Stimulated activated CD4-positive, alpha-beta T cell treated with anti-CD3 and anti-CD28 coated beads, TNF-alpha, amount 100 ng/mL, for 1 hour (primary cell): ENCODE results near the gene LMO3.
"Not testable (repeated sequence)": the region's sequence is repeated elsewhere in the genome, so short reads cannot be mapped to it uniquely, and the experiment has no call there.

Experiments used
- DNase-seq, 3 donors: peaks; one replicate each; pipeline ENCODE4 v3.0.0-alpha.2; 2020; ENCODE audit warnings: low read depth in 3 of 3, low spot score in 1 of 3

The LMO3 gene

GRCh38 chr12:16553457-16553856 is 52.5 kb downstream of the LMO3 start:
- DNase-seq, result no peak

- no peak for DNase-seq
Measured at GRCh38 chr12:16552301-16552700, 53.7 kb downstream of the LMO3 start.

GRCh38 chr12:16545836-16546235 is 60.1 kb downstream of the LMO3 start:
- DNase-seq, result no peak

- DNase-seq, result no peak
Measured at GRCh38 chr12:16542586-16542985, 63.4 kb downstream of the LMO3 start.

- not testable (repeated sequence) for DNase-seq
Measured at GRCh38 chr12:16537652-16538051, 68.3 kb downstream of the LMO3 start.

GRCh38 chr12:16531621-16532020 is 74.3 kb downstream of the LMO3 start:
- no peak for DNase-seq

GRCh38 chr12:16530268-16530850 is 75.6 kb downstream of the LMO3 start:
- DNase-seq, result no peak

GRCh38 chr12:16526693-16527092 is 79.3 kb downstream of the LMO3 start:
- no peak for DNase-seq

GRCh38 chr12:16524378-16524777 is 81.6 kb downstream of the LMO3 start:
- no peak for DNase-seq

GRCh38 chr12:16523951-16524331 is 82.0 kb downstream of the LMO3 start:
- DNase-seq, result no peak

- no peak for DNase-seq
Measured at GRCh38 chr12:16523284-16523950, 82.5 kb downstream of the LMO3 start.

- no peak for DNase-seq
Measured at GRCh38 chr12:16520328-16520727, 85.6 kb downstream of the LMO3 start.

GRCh38 chr12:16515666-16516065 is 90.3 kb downstream of the LMO3 start:
- DNase-seq, result no peak

GRCh38 chr12:16513231-16513630 is 92.7 kb downstream of the LMO3 start:
- no peak for DNase-seq

GRCh38 chr12:16509411-16509810 is 96.6 kb downstream of the LMO3 start:
- DNase-seq, result no peak

- no peak for DNase-seq
Measured at GRCh38 chr12:16506394-16506793, 99.6 kb downstream of the LMO3 start.

GRCh38 chr12:16504200-16504599 is 101.8 kb downstream of the LMO3 start:
- DNase-seq, result no peak

- DNase-seq, result no peak
Measured at GRCh38 chr12:16499611-16500010, 106.4 kb downstream of the LMO3 start.
